PFSK-1 (cell line): ENCODE results near the gene GALNT14.

Source experiments
- FOXP2 ChIP-seq: optimal IDR thresholded peaks from 2 replicates; pipeline ENCODE3; 2011; ENCODE audit warnings: borderline replicate concordance, control low read depth, inconsistent platforms; ENCODE audit not compliant: insufficient read depth; ENCODE audit errors: extremely low read length, extremely low read depth
- POLR2AphosphoS5 ChIP-seq: IDR thresholded peaks from 2 replicates; pipeline ENCODE4 v1.6.1; 2012; ENCODE audit warnings: low read depth, mild to moderate bottlenecking, control low read depth, low read length, moderate library complexity
- REST ChIP-seq, 2 experiments: IDR thresholded peaks; 2 replicates each; pipeline versions ENCODE4 v1.6.1 to v1.8.0; 2011 to 2012; ENCODE audit warnings: low read depth in 2 of 2, low read length in 2 of 2, control low read depth in 1 of 2, inconsistent platforms in 1 of 2, mild to moderate bottlenecking in 1 of 2, moderate library complexity in 1 of 2; ENCODE audit not compliant: insufficient read depth in 1 of 2
- SIN3A ChIP-seq: IDR thresholded peaks from 2 replicates; pipeline ENCODE4 v1.6.1; 2012; ENCODE audit warnings: mild to moderate bottlenecking, low read length, moderate library complexity, borderline replicate concordance; ENCODE audit not compliant: insufficient read depth
- TAF1 ChIP-seq: IDR thresholded peaks from 2 replicates; pipeline ENCODE4 v1.6.1; 2012; ENCODE audit warnings: low read length, control low read depth, borderline replicate concordance; ENCODE audit not compliant: insufficient read depth

The GALNT14 gene

GRCh38 chr2:31137211-31138036 is 816 bp downstream of the GALNT14 start:
- TF ChIP-seq TAF1 = no peak
- no peak for TF ChIP-seq SIN3A
- no peak for TF ChIP-seq FOXP2
- no peak for TF ChIP-seq REST (IDR thresholded peaks at IDR 0.05; ENCODE audit: insufficient read depth in 1 of 2, low read depth in 2 of 2, low read length in 2 of 2)
- no peak for TF ChIP-seq POLR2AphosphoS5

DNA sequence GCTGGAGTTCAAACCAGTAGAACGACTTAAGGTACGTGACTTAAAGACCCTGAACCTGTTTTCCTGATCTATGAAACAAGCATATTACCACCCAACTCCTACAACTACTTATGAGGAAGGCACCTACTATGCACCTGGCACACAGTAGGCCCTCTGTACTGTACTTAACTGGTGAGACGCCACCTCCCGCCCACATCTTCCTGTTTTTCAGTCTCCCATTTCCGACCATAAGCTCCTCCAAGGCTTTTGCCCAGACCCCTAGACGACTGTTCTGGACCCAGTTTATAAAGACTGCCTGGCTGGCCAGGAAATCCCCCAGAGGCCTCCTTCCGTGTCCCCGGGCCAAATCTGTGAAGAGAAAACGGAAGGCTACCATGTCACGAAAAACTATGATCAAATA is 1.5 kb downstream of the GALNT14 start:
- TF ChIP-seq POLR2AphosphoS5 = no peak
- TF ChIP-seq REST (IDR thresholded peaks at IDR 0.05; ENCODE audit: insufficient read depth in 1 of 2, low read depth in 2 of 2, low read length in 2 of 2) = no peak
- no peak for TF ChIP-seq TAF1
- no peak for TF ChIP-seq SIN3A
- TF ChIP-seq FOXP2 = no peak

GRCh38 chr2:31136000-31136399 is 2.2 kb downstream of the GALNT14 start:
- TF ChIP-seq FOXP2 = no peak
- no peak for TF ChIP-seq POLR2AphosphoS5
- TF ChIP-seq TAF1 = no peak
- no peak for TF ChIP-seq REST (IDR thresholded peaks at IDR 0.05; ENCODE audit: insufficient read depth in 1 of 2, low read depth in 2 of 2, low read length in 2 of 2)
- no peak for TF ChIP-seq SIN3A

DNA sequence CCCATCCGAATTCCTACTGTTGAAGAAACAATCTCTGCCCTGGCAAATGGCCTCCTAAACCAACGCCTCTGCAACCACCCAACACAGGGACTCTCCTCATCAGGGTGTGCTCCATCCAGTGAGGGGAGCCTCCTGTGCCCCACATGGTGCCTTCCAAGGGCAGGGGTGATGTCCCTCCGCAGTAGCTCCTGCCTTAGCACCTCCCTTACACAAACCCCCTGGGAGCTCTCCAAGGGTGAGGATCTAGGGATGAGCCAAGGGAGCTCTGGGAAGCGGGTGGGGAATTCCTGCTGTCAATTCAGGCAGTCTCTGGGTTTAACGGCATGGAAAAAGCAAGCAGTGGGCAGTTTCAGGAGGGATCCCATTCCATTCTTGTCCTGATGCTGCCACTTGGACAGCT is 3.8 kb downstream of the GALNT14 start:
- TF ChIP-seq TAF1 = no peak
- no peak for TF ChIP-seq POLR2AphosphoS5
- TF ChIP-seq REST (IDR thresholded peaks at IDR 0.05; ENCODE audit: insufficient read depth in 1 of 2, low read depth in 2 of 2, low read length in 2 of 2) = no peak
- no peak for TF ChIP-seq SIN3A
- TF ChIP-seq FOXP2 = no peak

DNA sequence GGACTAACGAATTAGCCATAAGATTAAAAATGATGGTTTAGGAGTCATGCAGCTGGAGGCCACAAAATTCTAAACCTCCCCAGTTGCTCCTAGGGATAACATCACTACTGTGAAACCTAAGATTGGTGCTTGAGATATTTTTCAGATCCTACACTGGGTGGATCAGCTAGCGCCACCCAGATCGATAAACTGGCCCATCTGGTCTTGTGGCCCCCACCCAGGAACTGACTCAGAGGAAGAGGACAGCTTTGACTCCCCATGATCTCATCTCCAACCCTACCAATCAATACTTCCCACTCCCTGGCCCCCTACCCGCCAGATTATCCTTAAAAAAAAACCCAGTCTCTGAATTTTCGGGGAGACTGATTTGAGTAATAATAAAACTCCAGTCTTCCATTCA is 5.5 kb downstream of the GALNT14 start:
- TF ChIP-seq POLR2AphosphoS5 = no peak
- no peak for TF ChIP-seq TAF1
- no peak for TF ChIP-seq REST (IDR thresholded peaks at IDR 0.05; ENCODE audit: insufficient read depth in 1 of 2, low read depth in 2 of 2, low read length in 2 of 2)
